ENCODE data around the gene KRT14.

Gene KRT14

DNA sequence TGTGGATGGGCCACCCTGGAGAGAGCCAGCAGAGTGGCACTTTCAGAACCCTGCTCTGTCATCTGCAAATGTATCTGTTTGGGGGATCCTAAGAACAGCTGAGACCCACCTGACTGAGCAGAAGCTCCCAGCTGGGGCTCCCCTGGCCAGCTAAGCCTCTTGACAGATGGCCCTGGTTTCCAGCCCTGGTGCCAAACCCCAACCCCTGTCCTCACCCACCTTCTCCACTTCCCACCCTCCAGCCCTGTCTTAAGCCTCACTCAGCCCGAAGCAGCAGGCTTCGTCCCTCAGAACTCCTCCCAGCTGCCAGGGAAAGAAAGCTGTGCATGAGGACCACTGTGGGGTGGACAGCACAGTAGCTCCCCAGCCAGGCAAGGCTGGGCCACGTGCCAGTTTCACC lies 11.4 kb downstream of the KRT14 start:
- no peak for DNase-seq

GRCh38 chr17:41571561-41572434 lies 14.9 kb downstream of the KRT14 start, which contains the start of gene KRT9:
Gene KRT9 (minus strand): TSS chr17:41572059. CDS start chr17:41571992, 67 bp downstream.
- DNase-seq, result no peak

- no peak for DNase-seq
Observed at GRCh38 chr17:41567317-41567716, 19.4 kb downstream of the KRT14 start.

DNA sequence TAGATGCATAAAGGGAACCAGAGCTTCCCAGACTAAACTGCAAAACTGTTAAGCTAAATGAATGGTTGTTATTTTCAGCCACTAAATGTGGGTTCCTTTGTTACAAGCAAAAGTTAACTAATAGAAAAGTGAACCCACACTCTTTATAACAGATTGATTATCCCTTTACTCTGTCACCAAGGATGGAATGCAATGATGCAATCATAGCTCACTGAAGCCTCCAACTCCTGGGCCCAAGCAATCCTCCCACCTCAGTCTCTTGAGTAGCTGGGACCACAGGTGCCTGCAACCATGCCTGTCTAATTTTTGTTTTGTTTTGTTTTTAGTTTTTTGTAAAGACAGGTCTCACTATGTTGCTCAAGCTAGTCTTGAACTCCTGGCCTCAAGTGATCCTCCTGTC lies 21.4 kb downstream of the KRT14 start:
- no peak for DNase-seq

DNA sequence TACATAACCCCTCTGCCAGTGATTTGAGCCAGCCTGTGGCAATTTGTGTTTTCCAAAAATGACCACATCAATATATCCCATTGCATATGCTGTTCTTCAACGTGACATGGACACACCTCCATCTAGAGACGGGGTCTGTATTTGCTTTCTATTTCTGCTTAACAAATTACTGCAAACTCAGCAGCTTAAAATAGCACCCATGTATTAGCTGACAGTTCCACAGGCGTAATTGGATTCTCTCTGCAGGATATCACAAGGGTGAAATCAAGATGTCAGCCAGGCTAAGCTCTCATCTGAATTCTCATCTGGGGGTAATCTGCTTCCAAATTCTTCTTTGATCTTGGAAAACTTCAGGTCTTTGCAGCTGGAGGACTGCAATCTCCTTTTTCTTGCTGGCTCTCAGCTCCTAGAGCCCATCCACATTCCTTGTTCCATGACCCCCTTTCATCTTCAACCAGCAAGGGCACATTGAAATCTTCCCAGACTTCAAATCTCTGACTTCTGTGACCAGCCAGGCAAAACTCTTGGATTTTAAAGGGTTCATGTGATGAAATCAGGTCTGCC lies 23.0 kb downstream of the KRT14 start:
- no peak for DNase-seq

DNA sequence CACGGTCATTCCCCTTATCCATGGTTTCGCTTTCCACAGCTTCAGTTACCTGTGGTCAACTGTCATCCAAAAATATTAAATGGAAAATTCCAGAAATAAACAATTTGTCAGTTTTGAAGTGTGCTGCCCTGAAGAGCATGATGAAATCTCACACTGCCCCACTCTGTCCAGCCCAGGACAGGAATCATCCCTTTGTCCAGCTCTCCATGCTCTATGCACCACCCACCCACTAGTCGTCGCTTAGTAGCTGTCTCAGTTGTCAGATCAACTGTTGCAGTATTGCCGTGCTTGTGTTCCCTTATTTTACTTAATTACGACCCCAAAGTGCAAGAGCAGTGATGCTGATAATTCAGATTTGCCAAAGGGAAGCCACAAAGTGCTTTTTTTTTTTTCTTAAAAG lies 25.1 kb downstream of the KRT14 start:
- no peak for DNase-seq

DNA sequence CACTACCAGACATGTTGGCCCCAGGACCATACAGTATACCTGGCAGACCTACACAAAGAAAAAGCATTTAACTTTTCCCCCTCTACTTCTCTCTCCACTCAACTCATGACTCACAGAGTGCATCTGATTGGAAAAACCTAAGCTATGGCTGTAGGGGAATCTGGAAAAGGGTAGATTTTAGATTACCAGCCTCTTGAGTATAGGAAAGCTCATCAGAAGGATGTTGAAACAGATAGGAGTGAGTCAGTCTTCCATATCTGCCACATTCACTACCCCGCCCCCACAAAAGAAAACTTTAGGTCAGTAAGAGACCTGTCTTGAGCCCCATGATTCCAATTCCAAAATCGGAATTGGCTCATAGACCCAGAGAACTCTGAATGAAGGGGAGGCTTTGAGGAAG lies 27.1 kb downstream of the KRT14 start:
- no peak for DNase-seq

- DNase-seq, result no peak
Observed at GRCh38 chr17:41556931-41557330, 29.8 kb downstream of the KRT14 start.

GRCh38 chr17:41556306-41556705 lies 30.4 kb downstream of the KRT14 start:
- no peak for DNase-seq

GRCh38 chr17:41555105-41555887 lies 31.4 kb downstream of the KRT14 start:
- DNase-seq, result no peak

- DNase-seq, result no peak
Observed at GRCh38 chr17:41553987-41554680, 32.6 kb downstream of the KRT14 start.

GRCh38 chr17:41553176-41553575 lies 33.5 kb downstream of the KRT14 start:
- DNase-seq, result no peak

- DNase-seq, result no peak
Observed at GRCh38 chr17:41552455-41552854, 34.2 kb downstream of the KRT14 start.

GRCh38 chr17:41551365-41551764 lies 35.3 kb downstream of the KRT14 start:
- no peak for DNase-seq

DNA sequence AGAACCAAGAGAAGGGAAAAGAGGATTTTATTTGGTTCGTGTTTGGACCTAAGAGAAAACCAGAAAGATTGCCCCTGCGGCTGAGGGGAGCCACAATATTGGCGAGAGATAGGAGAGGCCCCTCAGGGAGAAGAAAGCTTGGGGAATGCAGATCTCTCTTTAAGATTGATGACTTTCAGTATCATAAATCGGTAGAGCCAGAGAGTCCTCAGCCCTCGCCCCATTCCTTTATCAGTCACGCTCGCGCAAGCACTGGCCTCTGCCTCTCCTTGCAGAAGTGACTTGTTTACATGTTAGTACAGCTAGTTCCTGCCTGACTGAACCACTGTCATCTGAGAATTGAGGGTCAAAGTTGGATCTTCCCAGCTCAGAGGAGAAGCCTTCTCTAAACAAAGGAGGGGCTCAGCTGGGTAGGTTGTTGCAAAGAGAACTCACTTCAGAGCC lies 37.1 kb downstream of the KRT14 start:
- DNase-seq, result no peak

DNA sequence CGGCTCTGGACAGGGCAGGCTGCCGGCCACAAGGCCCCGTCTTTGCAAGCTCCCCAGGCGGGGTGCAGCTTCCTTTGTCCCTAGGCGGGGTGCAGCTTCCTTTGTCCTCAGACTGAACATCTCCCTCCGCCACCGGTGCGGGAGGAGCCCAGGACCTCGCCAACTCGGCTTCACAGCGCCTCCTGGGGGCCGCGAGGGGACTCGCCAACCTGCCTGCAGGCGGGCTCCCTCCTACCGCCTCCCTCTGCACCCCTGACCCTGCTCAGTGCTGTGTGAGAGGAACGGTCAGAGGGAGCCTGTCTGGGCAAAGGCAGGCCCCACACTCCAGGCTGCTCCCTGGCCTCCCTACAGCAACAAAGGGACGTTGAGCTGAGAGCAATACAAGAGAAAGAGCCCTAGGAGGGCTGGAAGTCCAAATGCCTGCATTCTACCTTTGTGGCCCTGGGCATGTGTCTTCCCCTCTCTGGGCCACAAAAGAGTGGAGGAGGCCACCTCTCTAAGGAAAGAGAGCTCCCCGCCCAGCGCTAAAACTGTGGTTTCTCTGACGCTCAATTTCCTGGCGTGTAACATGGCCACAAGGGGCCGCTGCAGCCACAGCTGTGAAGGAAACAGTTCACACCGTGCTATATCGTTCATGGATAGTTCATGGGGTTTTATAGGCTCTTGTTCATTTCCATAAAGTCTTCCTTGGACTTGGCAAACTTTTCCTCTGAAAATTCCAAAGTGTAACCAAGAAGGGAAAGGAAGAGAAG lies 37.7 kb downstream of the KRT14 start:
- DNase-seq, result peak; percentile 50 to 69

DNA sequence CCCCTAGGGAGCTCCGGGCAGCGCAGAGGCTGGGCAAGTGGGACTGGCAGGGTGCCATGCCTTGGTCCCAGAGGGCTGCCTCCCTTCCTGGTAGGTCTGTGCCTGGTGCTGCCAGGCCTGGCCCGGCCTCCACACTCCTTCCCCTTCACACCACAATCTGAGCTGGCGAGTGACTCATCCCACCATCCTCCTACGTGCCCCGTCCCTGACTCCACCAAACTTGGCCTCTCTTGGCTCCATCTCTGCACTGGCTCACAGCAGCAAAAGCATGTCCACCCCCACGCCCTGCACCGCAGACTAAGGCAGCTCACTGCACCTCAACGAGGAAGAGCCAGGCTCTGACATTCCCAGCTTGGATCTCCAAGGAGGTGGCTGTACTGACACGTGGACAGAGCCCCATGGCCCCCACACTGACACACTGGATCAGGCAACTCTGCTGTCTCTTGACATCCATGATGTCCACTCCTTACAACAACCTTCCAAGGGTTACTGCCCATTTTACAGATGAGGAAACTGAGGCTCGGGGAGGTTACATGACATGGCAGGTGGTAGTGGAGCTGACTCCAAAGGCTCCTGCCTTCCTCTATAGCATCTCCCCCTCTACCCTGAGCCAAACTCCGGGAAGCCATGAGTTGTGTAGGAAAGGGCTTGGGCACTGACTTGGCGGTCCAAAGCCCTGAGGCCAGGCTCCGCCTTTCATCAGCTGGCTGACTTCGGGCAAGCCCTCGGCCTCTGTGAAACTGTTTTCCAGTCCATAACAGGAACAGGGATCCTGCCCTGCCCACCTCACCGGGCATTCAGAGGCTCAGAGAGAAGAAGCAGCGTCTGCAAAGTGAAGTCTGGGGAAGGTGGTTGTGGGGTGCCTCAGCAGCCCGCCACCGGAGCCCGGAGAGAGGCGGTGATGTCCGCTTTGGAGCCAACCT lies 38.5 kb downstream of the KRT14 start:
- DNase-seq, result no peak

GRCh38 chr17:41547378-41547841 lies 39.3 kb downstream of the KRT14 start:
- no peak for DNase-seq

GRCh38 chr17:41546819-41547218 lies 39.9 kb downstream of the KRT14 start:
- DNase-seq, result no peak

DNA sequence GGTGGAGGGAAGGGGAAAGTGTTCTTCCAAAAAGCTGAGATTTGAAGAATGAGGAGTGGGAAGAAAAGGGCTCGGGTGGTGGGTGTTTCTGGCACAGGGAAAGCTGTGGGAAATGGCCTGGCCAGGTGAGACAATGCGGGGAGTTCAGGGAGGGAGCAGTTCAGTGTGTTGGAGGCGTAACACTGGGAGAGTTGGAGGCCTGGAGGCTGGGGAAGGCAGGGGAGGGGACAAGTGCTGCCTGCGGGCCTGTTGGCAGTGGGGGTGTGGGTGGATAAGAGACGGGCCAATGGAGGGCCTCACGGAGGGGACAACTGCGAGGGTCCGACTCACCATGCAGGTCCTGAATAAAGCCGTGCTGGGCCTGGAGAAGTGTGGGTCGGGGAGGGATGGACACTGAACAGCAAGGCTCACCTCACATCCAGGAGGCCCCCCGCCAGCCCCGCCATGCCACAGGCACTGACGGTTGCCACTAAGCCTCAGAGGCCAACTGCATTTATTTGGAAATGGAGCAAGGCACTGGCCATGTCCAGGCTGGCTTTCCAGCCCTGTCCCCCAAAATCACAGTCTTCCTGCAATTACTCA lies 40.8 kb downstream of the KRT14 start:
- DNase-seq, result no peak

GRCh38 chr17:41544935-41545334 lies 41.8 kb downstream of the KRT14 start:
- DNase-seq, result no peak
